Caco-2 (cell line): ENCODE measurements around the gene FOSL2. TPM values are rescaled to one million over a fixed set of nuclear protein-coding genes. Genes with fewer than 3 reads are reported as not detected.

Experiments used
- BruUV-seq: library from RNA; stranded (reverse); fragments of 400-500 nt; replicated peaks from 2 replicates; lab custom pipeline; 2021; lab: Mats Ljungman, UMichigan
- CTCF ChIA-PET: fragments of 300-600 bp; sonication (Branson Sonifier 250); formaldehyde crosslinking; loops from one replicate; lab custom pipeline; 2022; ENCODE audit warnings: antibody characterized with exemption; lab: Charles Lee
- POLR2A ChIA-PET: fragments of 300-600 bp; sonication (Branson Sonifier 250); formaldehyde crosslinking; loops from one replicate; lab custom pipeline; 2022; ENCODE audit warnings: antibody characterized with exemption; lab: Charles Lee
- DNase-seq, 2 experiments: peaks; one replicate each; pipeline versions ENCODE4 v3.0.0 to v3.0.0-alpha.2; 2020 to 2022
- H3K27me3 ChIP-seq: replicated peaks from 2 replicates; pipeline ENCODE4 v1.6.0; 2011; ENCODE audit warnings: low read length; ENCODE audit not compliant: control insufficient read depth, insufficient read depth
- H3K36me3 ChIP-seq: 2 replicates; pipeline ENCODE4 v1.5.1; 2011; ENCODE audit warnings: low read length; ENCODE audit not compliant: control insufficient read depth, insufficient read depth
- H3K4me1 ChIP-seq: fragments of 250-450 bp; sonication (Bioruptor Pico); 2 replicates; pipeline ENCODE4 v1.5.1; 2020; ENCODE audit warnings: mild to moderate bottlenecking
- H3K4me3 ChIP-seq: 2 replicates; pipeline ENCODE4 v1.5.1; 2011; ENCODE audit warnings: low read depth, mild to moderate bottlenecking, control low read depth, low read length
- H3K9me3 ChIP-seq: fragments of 250-450 bp; sonication (Bioruptor Pico); 2 replicates; pipeline ENCODE4 v1.5.1; 2020; ENCODE audit warnings: mild to moderate bottlenecking, moderate library complexity
- H3K27ac Mint-ChIP-seq: one replicate; pipeline ENCODE4 v1.8.0; 2022; ENCODE audit warnings: mixed read lengths; ENCODE audit not compliant: unreplicated experiment
- H3K27me3 Mint-ChIP-seq: one replicate; pipeline ENCODE4 v1.8.0; 2022; ENCODE audit warnings: mixed read lengths; ENCODE audit not compliant: insufficient read depth, unreplicated experiment
- H3K36me3 Mint-ChIP-seq: one replicate; pipeline ENCODE4 v1.8.0; 2022; ENCODE audit warnings: mild to moderate bottlenecking, mixed read lengths; ENCODE audit not compliant: insufficient read depth, unreplicated experiment
- H3K4me1 Mint-ChIP-seq: one replicate; pipeline ENCODE4 v1.8.0; 2022; ENCODE audit warnings: low read depth, mixed read lengths; ENCODE audit not compliant: unreplicated experiment
- H3K4me3 Mint-ChIP-seq: one replicate; pipeline ENCODE4 v1.8.0; 2022; ENCODE audit warnings: mild to moderate bottlenecking, moderate library complexity, mixed read lengths; ENCODE audit not compliant: unreplicated experiment
- H3K9me3 Mint-ChIP-seq: one replicate; pipeline ENCODE4 v1.8.0; 2022; ENCODE audit warnings: mixed read lengths; ENCODE audit not compliant: unreplicated experiment
- CTCF ChIP-seq, 2 experiments: fragments of 200-600 bp in 1 of 2; IDR thresholded peaks; 1 replicate in 1 of 2; 2 replicates in 1 of 2; pipeline versions ENCODE4 v1.5.1 to v1.8.0; 2011 to 2022; ENCODE audit warnings: antibody characterized with exemption in 1 of 2, control low read depth in 1 of 2, inconsistent platforms in 1 of 2, low read depth in 1 of 2, low read length in 1 of 2, mild to moderate bottlenecking in 1 of 2, moderate library complexity in 1 of 2; ENCODE audit not compliant: insufficient read depth in 1 of 2, severe bottlenecking in 1 of 2, unreplicated experiment in 1 of 2
- intact Hi-C: fragments of 100-400 bp; cut with micrococcal nuclease; formaldehyde crosslinking; loops from one replicate; pipeline ENCODE4 v1.10.0; 2022; ENCODE audit not compliant: unreplicated experiment
- total RNA-seq: library from RNA; stranded (reverse); gene quantifications from 2 replicates; pipeline ENCODE4 v1.2.3, GENCODE V29; 2022

FOSL2 gene
- total RNA-seq, 1 experiment from 2014 or later, result 64.6 TPM

- no peak for DNase-seq
- no peaks in the 10 kb centered on the region for H3K27me3 Mint-ChIP-seq
- TF ChIP-seq CTCF (IDR thresholded peaks at IDR 0.05; ENCODE audit: insufficient read depth in 1 of 2, low read depth in 1 of 2, low read length in 1 of 2, severe bottlenecking in 1 of 2, unreplicated experiment in 1 of 2), result no peak
- no peaks in the 10 kb centered on the region for H3K36me3 Mint-ChIP-seq
- no peaks in the 10 kb centered on the region for H3K36me3 ChIP-seq
- ChIA-PET CTCF (no interaction called here), POLR2A (no interaction called here)
- no TSS peak for BruUV-seq
- no peak overlapping the region for H3K27ac Mint-ChIP-seq
- peaks cover 13% of the 10 kb centered on the region for H3K4me1 Mint-ChIP-seq
- no peak overlapping the region for H3K4me3 ChIP-seq
- H3K9me3 Mint-ChIP-seq, result no peaks in the 10 kb centered on the region
- no peaks in the 10 kb centered on the region for H3K27me3 ChIP-seq
- H3K9me3 ChIP-seq, result no peaks in the 10 kb centered on the region
- intact Hi-C loops, result no loop called here
- 0 out of 2 replicates have a peak, but pooled peaks cover 4% of the 10 kb centered on the region for H3K4me1 ChIP-seq
- H3K4me3 Mint-ChIP-seq, result no peak overlapping the region
These were observed 53.0 kb downstream of the FOSL2 start for GRCh38 chr2:28445448-28446258.

GRCh38 chr2:28446531-28446930 lies 53.9 kb downstream of the FOSL2 start:
- Histone ChIP-seq H3K36me3 (no peaks in the 10 kb centered on the region), H3K27me3 (no peaks in the 10 kb centered on the region), H3K4me1 (0 out of 2 replicates have a peak, but pooled peaks cover 4% of the 10 kb centered on the region), H3K9me3 (no peaks in the 10 kb centered on the region), H3K4me3 (no peak overlapping the region)
- no peaks in the 10 kb centered on the region for H3K27me3 Mint-ChIP-seq
- no peak overlapping the region for H3K27ac Mint-ChIP-seq
- H3K36me3 Mint-ChIP-seq, result no peaks in the 10 kb centered on the region
- no peaks in the 10 kb centered on the region for H3K9me3 Mint-ChIP-seq
- intact Hi-C loops, result no loop called here
- TF ChIP-seq CTCF (IDR thresholded peaks at IDR 0.05; ENCODE audit: insufficient read depth in 1 of 2, low read depth in 1 of 2, low read length in 1 of 2, severe bottlenecking in 1 of 2, unreplicated experiment in 1 of 2), result no peak
- ChIA-PET CTCF (no interaction called here), POLR2A (no interaction called here)
- H3K4me3 Mint-ChIP-seq, result no peak overlapping the region
- H3K4me1 Mint-ChIP-seq, result peaks cover 13% of the 10 kb centered on the region
- BruUV-seq, result no TSS peak
- DNase-seq, result no peak

GRCh38 chr2:28447086-28447485 lies 54.4 kb downstream of the FOSL2 start:
- peaks cover 13% of the 10 kb centered on the region for H3K4me1 Mint-ChIP-seq
- H3K36me3 Mint-ChIP-seq, result no peaks in the 10 kb centered on the region
- Histone ChIP-seq H3K27me3 (no peaks in the 10 kb centered on the region), H3K4me3 (no peak overlapping the region), H3K9me3 (no peaks in the 10 kb centered on the region), H3K36me3 (no peaks in the 10 kb centered on the region), H3K4me1 (0 out of 2 replicates have a peak, but pooled peaks cover 4% of the 10 kb centered on the region)
- no peak overlapping the region for H3K4me3 Mint-ChIP-seq
- no peaks in the 10 kb centered on the region for H3K9me3 Mint-ChIP-seq
- ChIA-PET POLR2A (no interaction called here), CTCF (no interaction called here)
- intact Hi-C loops, result no loop called here
- no peak overlapping the region for H3K27ac Mint-ChIP-seq
- DNase-seq, result no peak
- no TSS peak for BruUV-seq
- no peak for TF ChIP-seq CTCF (IDR thresholded peaks at IDR 0.05; ENCODE audit: insufficient read depth in 1 of 2, low read depth in 1 of 2, low read length in 1 of 2, severe bottlenecking in 1 of 2, unreplicated experiment in 1 of 2)
- H3K27me3 Mint-ChIP-seq, result no peaks in the 10 kb centered on the region
